Urothelium cell line (cell line): ENCODE measurements around the gene SMIM14.
A peak's percentile ranks its signal among the peaks of the same experiment; 100 is the strongest.
"Not testable (repeated sequence)": the region's sequence is repeated elsewhere in the genome, so short reads cannot be mapped to it uniquely, and the experiment has no call there.

Experiments
- DNase-seq: peaks from one replicate; pipeline ENCODE4 v3.0.0; 2011; ENCODE audit warnings: low spot score, mixed read lengths
- FAIRE-seq: peaks from 2 replicates; lab custom pipeline; 2011; peaks lifted over from hg19 to GRCh38; lab: Jason Lieb, UNC

SMIM14 gene

DNA sequence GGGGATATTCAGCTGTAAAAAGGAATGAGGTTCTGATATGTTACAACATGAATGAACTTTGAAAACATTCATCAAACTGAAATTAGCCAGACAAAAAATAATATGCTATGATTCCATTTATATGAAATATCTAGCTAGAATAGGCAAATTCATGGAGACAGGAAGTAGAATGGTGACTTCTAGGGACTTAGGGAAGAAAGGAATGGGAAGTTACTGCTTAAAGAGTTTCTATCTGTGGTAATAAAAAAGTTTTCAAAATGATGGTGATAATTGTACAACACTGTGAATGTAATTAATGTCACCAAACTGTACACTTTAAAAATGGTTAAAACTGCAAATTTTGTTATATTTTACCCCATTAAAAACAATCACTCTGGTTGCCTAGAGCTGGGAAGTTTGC is 30.2 kb downstream of the SMIM14 start:
- no peak for FAIRE-seq
- no peak for DNase-seq

DNA sequence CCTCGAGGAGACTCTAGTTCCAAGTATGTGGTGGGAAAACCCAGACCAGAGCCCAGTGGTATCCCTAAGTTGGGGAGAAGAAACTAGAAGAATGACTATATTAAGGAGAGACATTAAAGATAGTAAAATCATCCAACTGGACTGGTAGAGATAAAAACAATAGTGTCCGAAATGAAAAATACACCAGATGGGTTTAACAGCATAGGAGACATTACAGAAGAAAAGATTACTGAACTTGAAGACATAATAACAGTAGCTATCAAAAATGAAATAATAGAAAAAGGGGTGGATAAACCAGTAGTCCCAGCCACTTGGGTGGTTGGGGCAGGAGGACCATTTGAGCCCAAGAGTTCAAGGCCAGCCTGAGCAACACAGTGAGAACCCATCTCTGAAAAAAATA is 31.9 kb downstream of the SMIM14 start:
- no peak for FAIRE-seq

DNA sequence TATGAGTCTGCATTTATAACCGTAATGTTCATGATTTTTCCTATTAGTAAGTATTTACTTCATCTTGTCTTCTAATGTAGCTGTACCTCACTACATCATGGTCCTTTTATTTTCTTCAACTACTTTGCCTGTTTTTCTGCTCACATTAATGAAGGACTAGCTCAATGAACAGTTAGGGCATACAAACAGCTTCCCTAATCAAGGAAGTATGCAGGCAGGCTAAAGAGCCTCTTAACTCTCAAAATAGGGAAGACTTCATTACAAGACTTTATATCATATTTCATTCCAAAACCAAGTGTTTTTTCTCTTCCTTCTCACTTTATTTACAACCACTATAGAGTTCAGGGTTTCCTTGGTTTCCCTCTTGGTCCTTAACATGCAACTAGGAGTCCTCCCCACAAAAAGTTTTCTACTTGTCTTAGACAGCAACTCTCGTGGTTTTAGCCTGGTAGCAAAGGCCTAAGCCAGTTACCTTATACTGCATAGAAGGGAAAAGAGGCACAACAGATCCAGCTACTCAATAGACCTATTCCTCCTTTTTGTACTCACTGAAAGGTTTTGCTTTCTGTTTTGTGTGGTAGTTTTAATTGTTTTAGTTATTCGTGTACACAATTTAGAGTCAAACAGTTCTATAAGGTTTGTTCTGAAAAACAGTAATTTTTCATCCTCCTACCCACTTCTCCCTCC is 40.8 kb downstream of the SMIM14 start:
- FAIRE-seq = no peak
- DNase-seq = no peak

More for the DNA sequence above, 31.9 kb downstream of the SMIM14 start:
- DNase-seq = no peak

DNA sequence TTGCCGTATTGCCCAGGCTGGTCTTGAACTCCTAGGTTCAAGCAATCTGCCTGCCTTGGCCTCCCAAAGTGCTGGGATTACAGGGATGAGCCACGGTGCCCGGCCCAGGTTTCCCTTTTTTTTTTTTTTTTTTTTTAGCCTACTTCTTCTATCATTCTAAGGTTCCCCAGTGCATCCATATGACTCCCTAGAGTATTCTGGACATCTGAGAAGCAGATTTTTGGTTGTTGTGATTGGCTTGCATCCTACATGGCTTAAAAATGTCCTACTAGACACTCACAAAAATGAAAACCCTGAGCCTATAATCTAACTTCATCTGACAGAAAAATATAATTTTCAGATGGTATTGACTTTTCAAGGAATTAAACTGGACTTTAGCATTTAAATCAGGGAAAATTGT is 41.7 kb downstream of the SMIM14 start:
- FAIRE-seq (no peak), DNase-seq (no peak)

DNA sequence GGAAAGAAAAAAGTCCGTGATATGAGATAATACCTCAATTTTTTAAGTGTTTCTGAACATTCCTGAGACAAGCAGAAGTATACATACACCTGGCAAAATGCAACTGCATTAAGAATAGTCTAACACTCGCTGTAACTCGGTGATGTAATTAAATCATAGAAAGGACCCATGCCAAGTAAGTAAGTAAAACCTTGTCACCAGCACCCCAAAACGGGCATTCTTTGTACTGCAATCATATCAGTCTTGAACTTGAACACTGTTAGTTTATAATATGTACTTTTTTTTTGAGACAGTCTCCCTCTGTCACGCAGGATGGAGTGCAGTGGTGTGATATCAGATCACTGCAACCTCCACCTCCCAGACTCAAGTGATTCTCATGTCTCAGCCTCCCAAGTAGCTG is 47.4 kb downstream of the SMIM14 start:
- DNase-seq (no peak), FAIRE-seq (no peak)

DNA sequence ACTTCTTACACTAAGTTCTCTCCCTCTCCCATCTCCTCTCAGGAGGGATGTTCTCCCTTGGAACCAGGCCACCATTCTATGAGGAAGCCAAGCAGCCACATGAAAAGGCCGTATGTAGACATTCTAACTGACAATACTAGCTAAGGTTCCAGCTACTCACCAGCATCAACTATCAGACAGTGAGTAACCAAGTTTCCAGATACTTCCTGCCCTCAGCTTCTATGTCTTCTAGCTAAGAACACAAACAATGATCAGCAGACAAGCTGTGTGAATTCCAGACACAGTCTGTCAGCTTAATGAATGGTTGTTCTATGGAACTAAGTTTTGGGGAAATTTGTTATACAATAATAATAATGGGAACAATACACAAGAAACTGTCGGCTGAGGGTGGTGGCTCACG is 50.8 kb downstream of the SMIM14 start:
- FAIRE-seq (no peak), DNase-seq (no peak)

DNA sequence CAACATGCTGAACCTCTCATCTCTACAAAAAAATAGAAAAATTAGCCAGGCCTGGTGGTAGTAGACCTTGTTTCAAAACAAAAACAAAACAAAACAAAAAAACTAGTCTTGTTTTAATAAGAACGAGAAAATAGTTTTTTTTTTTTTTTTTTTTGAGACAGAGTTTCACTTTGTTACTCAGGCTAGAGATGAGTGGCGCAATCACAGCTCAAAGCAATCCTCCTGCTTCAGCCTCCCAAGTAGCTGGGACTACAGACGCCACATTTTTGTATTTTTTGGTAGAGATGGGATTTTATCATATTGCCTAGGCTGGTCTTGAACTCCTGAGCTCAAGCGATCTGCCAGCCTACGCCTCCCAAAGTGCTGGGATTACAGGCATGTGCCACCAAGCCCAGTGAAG is 63.7 kb downstream of the SMIM14 start:
- DNase-seq (no peak), FAIRE-seq (no peak)

DNA sequence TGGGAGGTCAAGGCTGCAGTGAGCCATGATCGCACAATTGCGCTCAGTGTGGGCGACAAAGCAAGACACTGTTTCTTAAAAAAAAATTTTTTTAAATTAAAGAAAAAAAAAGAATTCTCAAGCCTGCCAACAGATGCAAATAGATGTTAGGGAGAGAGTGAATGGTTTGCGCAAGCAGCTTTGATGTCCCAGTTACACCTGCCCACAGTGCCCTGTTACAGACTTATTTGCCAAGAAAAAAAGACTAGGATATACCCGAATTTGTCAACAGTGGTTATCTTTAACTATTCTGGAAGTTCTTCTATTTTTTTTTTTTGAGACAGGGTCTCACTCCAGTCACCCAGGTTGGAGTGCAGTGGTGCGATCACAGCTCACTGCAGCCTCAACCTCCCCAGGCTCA is 67.2 kb downstream of the SMIM14 start:
- no peak for FAIRE-seq
- no peak for DNase-seq

DNA sequence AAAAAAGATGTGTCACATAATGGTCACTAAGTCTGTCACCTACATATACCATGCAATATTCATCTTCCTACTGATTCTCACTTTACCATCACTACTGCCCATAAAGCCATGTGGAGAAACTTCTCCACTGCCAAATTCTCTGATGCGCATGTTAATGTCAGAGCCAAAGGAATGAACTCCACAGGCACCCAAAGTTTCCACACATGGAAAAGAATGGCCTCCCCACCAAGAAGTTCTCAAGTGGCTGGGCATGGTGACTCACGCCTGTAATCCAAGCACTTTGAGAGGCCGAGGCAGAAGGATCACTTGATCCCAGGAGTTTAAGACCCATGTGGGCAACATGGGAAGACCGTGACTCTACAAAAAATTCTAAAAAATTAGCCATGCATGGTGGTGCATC is 67.6 kb downstream of the SMIM14 start:
- DNase-seq (no peak), FAIRE-seq (no peak)

DNA sequence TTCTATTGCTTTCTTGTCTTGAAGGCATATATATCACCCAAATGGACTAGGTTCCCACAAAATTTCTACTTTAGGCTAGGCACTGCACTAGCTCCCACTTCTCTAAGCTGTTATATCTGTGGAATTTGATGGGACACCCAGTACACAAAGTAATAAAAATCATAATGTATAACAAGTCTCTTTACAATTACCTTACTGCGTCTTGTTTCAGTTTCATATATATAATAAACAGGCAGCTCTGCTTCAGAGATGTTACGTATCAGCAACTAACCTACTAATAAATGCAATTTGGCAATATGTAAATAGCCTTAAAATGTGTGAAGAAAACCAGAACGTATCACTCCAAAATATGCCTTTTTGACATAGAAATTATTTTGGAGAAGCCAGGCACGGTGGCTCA is 69.5 kb downstream of the SMIM14 start:
- FAIRE-seq (no peak), DNase-seq (no peak)

DNA sequence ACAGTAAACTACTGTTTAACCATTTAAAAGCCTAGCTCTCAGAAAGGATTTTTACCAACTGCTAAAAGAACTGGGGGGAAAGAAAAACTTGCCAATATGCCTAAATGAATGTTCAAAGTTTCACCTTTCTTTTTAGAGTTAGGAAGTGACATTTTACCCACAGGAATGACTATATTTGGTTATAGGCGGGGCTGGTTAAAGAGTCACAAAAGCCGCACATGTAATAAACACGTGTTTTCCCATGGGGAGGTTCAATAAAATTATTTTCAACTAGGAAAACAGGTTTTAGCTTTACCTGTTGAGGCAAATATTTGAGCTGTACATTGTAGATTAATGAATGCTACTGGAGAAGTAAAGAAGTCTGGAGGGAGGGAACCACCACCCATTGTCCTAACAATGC is 69.9 kb downstream of the SMIM14 start:
- FAIRE-seq (no peak), DNase-seq (no peak)

DNA sequence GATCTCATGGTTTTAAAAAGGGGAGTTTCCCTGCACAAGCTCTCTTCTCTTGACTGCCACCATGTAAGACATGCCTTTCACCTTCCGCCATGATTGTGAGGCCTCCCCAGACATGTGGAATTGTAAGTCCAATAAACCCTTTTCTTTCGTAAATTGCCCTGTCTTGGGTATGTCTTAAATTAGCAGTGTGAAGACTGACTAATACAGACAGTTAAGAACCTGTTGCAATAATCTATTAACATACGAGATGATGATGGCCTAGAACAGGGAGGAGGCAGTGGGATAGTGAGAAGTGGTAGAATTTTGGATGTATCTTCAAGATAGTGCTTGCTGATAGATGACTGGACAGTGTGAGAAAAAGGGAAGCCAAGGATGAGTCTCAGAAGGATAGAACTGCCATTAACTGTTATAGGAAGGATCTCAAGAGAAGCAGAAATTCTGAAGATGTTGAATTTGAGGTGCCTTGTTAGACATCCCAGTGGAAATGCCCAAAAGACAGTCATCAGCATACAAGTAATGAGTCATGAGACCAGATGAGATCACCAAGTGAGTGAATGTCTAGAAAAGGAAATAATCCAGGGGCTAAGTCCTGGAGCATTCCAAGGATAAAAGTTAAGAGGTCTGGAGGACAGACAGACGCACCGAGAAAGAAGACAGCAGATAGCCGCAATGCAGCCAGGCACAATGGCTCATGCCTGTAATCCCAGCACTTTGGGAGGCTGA is 72.6 kb downstream of the SMIM14 start:
- no peak for FAIRE-seq
- peak; percentile 61 for DNase-seq

DNA sequence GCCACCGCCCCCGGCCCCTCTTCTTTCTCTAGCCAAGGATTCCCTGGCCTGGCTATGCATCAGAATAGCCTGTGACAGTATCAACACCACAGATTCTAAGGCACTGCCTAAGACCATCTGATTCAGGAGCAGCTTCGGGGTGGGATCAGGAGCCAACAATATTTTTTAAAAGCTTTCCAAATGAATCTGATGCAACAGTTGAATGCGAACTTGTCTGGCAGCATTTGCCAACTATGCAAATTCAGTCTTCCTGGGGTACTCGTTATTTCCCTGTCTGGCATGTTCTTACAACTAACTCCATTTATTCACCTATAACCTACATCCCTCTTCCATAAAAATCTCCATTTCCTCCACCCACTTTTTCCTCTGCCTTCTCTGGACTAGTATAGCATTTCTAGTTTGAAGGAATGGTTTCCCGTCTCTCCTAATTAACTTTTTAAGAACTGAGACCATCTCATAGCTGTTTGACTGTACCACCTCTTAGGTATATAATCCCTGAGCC is 75.3 kb downstream of the SMIM14 start:
- no peak for FAIRE-seq
- DNase-seq = no peak

DNA sequence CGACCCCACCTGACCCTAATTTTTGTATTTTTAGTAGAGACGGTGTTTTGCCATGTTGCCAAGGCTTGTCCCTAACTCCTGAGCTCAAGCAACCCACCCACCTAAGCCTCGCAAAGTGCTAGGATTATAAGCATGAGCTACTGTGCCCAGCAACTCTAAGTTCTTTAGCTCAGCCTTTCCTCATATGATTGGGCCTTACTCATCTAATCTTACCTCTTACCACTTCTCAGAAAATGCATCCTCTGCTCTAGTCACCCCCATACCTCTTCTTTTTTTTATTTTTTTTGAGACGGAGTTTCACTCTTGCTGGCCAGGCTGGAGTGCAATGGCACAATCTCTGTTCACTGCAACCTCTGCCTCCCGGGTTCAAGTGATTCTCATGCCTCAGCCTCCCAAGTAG is 75.9 kb downstream of the SMIM14 start:
- DNase-seq (no peak), FAIRE-seq (no peak)

DNA sequence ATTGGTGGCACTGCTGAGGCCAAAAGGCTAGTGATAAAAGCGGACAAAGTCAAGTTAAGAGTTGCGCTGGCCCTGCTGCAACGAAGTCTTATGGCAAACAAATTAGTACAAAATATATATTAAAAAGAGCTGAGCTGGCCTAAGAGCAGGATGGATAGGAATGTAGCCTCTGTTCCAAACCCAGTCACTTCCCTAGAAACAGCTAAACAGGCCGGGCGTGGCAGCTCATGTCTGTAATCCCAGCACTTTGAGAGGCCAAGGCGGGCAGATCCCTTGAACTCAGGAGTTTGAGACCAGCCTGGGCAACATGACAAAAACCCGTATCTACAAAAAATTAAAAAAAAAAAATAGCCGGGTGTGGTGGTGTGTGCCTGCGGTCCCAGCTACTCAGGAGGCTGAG is 79.0 kb downstream of the SMIM14 start:
- DNase-seq (no peak), FAIRE-seq (no peak)

DNA sequence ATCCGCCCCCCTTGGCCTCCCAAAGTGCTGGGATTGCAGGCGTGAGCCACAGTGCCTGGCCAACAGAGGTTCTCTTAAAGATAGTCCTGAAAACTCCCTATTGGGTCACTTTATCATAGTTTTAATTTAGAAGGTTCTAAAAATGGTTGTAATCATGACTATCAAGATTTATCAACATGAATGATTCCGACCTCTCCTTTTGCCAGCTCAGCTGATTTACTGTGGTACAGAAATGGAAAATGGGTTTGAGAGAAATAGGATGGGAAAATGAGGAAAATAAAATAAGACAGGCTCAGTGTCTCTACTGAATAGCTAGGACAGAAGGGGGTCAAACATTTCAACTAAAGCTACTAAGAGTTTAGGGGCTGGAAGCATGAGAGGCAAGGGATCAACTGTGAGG is 83.2 kb downstream of the SMIM14 start:
- FAIRE-seq (no peak), DNase-seq (no peak)

DNA sequence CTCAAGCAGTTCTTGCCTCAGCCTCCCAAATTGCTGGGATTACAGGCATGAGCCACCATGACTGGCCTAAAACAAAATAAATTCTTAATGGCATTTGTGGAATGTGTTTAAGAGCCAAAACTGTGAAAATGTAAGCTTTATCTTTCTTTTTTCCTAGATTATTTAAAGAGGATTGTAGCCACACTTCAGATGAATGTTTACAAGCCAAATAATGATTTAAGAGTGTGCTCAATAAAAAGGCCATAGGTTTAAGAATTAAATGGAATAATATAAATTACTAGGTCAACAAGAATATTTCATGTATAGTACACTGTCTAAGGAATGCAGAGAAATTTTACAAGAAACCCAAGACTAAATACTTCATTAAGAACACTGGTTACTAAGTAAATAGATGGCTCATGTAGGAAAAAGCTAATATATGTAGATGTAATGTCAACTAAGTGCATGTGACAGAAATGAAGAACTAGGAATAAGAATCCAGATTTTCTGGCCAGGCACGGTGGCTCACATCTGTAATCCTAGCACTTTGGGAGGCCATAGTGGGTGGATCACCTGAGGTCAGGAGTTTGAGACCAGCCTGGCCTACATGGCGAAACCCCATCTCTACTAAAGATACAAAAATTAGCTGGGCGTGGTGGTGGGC is 90.1 kb downstream of the SMIM14 start:
- FAIRE-seq = no peak

DNA sequence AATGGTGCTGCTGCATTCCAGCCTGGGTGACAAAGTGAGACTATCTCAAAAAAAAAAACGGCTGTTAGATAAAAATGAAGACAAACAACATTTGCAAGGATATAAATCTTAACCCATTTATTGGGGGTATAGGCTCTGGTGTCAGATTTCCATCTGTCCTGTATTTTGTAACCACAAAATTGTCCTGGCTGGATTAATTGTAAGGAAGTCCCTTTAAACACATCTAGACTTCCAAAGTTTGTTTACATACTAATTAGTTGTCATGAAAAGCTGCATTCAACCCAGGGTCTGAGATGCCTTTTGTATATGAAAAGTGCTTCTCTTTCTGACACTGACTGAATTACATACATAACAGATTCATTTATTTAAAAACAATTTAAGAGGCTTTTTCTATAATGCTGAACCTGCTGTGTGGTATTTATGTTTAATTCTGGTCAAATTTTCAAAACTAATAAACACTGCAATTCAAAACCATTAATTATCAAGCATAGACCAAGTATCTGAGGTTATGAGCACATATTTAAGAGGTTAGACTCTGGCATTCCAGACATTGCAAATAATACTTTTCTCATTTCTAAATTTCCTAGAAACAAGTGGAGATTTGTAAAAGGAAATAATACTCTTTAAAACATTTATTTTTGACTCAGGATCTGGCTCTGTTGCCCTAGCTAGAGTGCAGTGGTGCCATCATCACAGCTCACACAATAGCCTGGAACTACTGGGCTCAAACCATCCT is 93.9 kb downstream of the SMIM14 start:
- DNase-seq = no peak
- no peak for FAIRE-seq

More for the DNA sequence above, 90.1 kb downstream of the SMIM14 start:
- no peak for DNase-seq

DNA sequence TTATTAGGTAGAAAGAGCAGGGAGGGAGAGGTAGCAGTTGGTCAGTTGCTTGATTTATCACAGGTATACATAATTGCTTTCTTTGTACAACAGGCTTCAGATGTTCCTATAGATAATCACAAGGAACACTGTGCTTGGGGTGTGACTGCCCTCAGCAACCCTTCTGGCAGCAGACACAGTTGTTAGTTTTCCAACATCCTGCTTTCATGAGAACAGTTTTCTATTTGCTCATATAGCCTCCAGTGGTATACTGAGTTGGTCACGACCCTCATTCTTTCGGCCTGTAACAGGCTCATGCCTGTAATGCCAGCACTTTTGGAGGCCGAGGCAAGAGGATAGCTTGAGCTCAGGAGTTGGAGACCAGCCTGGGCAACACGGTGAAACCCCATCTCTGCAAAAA is 94.6 kb downstream of the SMIM14 start:
- FAIRE-seq, DNase-seq: not testable (repeated sequence)

DNA sequence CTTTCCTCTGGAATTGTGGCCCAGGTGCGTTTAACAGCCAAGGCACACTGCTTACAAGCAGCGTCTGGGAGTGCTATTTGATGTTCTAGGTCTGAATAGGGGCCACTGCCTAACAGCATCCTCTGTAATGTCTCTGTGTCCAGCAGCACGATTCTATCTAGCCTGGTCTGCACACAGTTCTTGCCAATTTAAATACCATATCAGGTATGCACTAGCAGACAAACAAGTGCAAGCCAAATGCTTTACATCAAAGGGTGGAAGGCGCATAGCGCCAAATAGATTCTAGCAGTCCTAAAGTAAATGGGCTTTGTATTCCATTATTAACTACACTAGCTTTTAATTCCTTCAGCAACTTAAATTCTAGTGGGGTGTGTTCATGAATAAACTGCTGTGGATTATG is 95.6 kb downstream of the SMIM14 start:
- FAIRE-seq = peak; percentile 5

DNA sequence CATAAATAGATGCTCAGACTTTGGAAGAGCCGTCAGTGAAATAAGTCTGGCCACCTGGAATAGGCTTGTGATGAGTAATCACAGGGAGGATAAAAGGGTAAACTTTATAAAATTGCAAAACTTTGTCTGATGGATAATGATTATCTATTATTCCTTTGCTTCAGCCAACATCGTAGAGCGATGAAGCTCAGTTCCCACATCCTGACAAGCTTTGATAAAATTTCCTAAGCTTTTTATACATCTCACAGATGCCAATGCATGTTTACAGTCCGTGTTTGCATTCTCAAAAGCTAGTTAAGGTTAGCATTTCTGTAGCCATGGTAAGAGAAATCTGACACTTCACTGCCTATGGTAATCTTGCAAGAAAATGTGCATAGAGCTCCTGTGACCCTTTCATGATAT is 96.1 kb downstream of the SMIM14 start:
- DNase-seq = no peak
- no peak for FAIRE-seq

More for the DNA sequence above, 95.6 kb downstream of the SMIM14 start:
- no peak for DNase-seq
